NCI-H524 (cell line): ENCODE data around the gene PRICKLE3.
"Not testable (repeated sequence)": the region's sequence is repeated elsewhere in the genome, so short reads cannot be mapped to it uniquely, and the experiment has no call there.

Experiments
- DNase-seq, 2 experiments: peaks; one replicate each; lab custom pipeline; 2025; lab: John Stamatoyannopoulos, UW

Gene PRICKLE3

GRCh38 chrX:49157194-49157593 lies 29.0 kb downstream of the PRICKLE3 start:
- DNase-seq = no peak

- DNase-seq = peak; percentile 75 to 85
Observed at GRCh38 chrX:49155900-49156837, 30.0 kb downstream of the PRICKLE3 start.

GRCh38 chrX:49155243-49155899 lies 30.8 kb downstream of the PRICKLE3 start:
- DNase-seq = peak in 1 of 2 experiments; percentile 21

- no peak for DNase-seq
Observed at GRCh38 chrX:49153467-49153866, 32.7 kb downstream of the PRICKLE3 start.

- DNase-seq = not testable (repeated sequence)
Observed at GRCh38 chrX:49149291-49149690, 36.9 kb downstream of the PRICKLE3 start.

GRCh38 chrX:49148390-49149100 lies 37.6 kb downstream of the PRICKLE3 start:
- not testable (repeated sequence) for DNase-seq

- DNase-seq = no peak
Observed at GRCh38 chrX:49147936-49148335, 38.2 kb downstream of the PRICKLE3 start.

- no peak for DNase-seq
Observed at GRCh38 chrX:49147282-49147681, 38.9 kb downstream of the PRICKLE3 start.

GRCh38 chrX:49143154-49143553 lies 43.0 kb downstream of the PRICKLE3 start:
- not testable (repeated sequence) for DNase-seq

GRCh38 chrX:49142264-49142663 lies 43.9 kb downstream of the PRICKLE3 start:
- DNase-seq = peak in 1 of 2 experiments; percentile 29

GRCh38 chrX:49139713-49140112 lies 46.5 kb downstream of the PRICKLE3 start:
- DNase-seq = no peak

- DNase-seq = no peak
Observed at GRCh38 chrX:49137492-49137891, 48.7 kb downstream of the PRICKLE3 start.

GRCh38 chrX:49133759-49134158 lies 52.4 kb downstream of the PRICKLE3 start:
- no peak for DNase-seq

GRCh38 chrX:49132275-49132674 lies 53.9 kb downstream of the PRICKLE3 start:
- not testable (repeated sequence) for DNase-seq

- DNase-seq = no peak
Observed at GRCh38 chrX:49129427-49129826, 56.7 kb downstream of the PRICKLE3 start.

- not testable (repeated sequence) for DNase-seq
Observed at GRCh38 chrX:49127742-49128258, 58.4 kb downstream of the PRICKLE3 start.
